Middle frontal gyrus (tissue), 1 donor: ENCODE measurements around the gene PTPRN2.
"Not testable (repeated sequence)": the region's sequence is repeated elsewhere in the genome, so short reads cannot be mapped to it uniquely, and the experiment has no call there.

Experiments
- DNase-seq: peaks from one replicate; pipeline ENCODE4 v3.0.0-alpha.2; 2015; ENCODE audit warnings: low spot score; ENCODE audit errors: extremely low spot score

PTPRN2 gene

DNA sequence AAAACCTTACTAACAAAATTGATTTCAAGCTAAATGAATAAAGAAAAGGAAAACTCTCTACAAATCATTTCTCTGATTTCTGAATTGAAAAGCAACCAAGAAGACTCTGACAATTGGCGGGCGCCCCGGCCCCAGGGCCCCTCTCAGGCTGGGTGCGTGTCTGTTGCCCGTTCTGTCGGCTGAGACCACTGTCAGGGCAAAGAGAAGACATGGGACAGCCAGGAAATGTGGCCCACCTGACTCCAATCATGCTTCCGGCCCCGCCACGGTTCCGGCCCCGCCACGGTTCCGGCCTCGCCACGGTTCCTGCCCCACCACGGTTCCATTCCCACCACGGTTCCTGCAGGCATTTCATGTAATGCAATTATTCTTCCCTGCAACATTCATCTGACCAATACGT lies 115.9 kb downstream of the PTPRN2 start:
- no peak for DNase-seq

DNA sequence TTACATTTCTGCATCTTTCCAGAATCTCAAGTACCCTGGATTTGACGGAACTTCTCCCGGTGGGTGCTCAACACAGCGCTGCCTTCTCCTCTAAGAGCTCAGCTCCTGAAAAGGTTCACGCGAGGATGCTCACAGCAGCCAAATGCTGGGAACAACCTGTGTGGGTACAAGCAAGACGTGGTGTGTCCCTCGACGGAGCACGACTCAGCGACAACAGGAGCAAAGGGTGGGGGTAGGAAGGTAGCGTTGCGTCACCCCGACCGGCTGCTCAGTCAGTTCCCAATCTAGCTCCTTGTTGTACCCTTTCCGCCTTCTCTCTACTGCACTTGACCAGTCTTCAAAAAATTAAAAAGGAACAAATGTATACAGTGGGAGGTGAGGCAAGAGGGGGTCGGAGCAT lies 117.3 kb downstream of the PTPRN2 start:
- DNase-seq = no peak

DNA sequence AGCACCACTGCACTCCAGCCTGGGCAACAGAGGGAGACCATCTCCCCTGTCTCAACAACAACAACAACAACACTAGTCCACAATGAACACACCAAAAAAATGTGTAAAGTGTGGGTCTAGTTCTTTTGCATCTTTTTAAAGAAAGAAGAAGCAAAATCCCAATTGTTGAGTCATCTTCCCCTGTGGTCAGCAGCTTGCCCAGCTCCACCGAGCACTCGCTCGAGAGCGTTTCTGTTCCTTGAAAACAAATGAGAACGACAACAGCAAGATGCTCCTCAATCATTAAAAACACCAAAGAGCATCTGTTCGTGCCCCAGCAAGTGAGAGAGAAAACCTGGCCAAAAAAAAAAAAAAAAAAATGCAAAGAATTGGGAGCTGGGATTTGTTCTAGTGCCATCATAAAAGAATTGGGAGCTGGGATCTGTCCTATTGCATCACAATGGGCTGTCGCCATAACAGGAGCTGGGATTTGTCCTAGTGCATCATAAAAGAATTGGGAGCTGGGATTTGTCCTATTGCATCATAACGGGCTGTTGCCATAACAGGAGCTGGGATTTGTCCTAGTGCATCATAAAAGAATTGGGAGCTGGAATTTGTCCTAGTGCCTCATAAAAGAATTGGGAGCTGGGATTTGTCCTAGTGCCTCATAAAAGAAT lies 118.1 kb downstream of the PTPRN2 start:
- no peak for DNase-seq

DNA sequence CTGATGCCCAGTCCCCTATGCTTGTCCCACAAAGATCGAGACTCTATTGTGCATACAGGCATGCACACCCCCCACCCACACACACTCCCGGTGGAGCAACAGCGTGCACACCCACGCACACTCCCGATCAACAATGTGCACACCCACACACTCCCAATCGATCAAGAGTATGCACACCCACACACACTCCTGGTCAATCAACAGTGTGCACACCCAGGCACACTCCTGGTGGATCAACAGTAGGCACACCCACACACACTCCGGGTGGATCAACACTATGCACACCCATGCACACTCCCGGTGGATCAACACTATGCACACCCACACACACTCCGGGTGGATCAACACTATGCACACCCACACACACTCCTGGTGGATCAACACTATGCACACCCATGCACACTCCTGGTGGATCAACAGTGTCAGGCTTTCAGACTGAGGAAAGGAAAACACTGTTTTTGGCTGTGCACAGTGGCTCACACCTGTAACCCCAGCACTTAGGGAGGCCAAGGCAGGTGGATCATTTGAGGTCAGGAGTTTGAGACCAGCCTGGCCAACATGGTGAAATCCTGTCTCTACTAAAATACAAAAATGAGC lies 118.8 kb downstream of the PTPRN2 start:
- no peak for DNase-seq

DNA sequence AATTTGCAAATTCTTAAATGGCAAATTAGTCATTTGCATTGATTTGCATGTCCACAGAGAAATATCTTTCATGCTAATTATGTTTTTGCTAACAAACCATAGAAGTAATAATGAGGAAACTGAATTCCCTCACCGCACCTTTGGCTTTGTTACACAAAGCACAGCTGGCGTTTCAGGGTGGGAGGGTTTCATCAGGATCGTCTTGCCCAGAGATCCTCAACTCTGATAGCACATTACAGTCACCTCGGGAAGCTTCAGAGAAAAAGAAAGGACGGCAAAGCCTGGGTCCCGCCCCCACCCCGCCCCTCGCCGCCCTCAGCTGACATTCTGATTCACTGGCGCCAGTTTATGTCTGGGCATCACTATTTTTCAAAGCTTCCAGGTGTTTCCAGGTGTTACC lies 119.4 kb downstream of the PTPRN2 start:
- no peak for DNase-seq

DNA sequence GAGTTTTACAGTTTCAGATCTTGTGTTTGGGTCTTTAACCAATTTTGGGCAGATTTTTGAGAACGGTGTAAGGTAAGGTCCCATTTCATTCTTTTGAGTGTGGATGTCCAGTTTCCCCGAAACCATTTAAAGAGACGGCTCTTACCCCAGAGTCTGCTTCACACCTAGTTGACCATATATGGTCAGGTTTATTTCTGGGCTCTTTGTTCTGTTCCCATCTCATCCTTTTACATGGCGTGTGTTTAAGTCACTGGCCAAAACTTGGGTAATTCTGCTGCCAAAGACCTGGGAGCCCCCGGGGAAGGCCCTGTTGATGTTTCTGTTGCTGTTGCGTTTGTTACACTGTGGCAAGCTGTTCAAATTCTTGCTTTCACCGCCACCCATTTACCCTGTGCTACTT lies 120.1 kb downstream of the PTPRN2 start:
- no peak for DNase-seq

DNA sequence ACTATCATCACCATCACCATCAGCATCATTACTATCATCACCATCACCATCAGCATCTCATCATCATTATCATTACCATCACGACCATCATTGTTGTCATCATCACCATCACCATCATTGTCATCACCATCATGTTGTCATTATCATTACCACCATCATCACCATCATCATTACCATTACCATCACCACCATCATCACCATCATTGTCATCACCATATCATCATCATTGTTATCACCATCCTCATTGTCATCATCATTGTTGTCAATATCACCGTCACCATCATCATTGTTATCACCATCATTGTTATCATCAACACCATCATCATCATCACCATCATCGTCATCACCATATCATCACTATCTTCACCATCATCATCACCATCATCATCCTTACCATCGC lies 124.3 kb downstream of the PTPRN2 start:
- no peak for DNase-seq

DNA sequence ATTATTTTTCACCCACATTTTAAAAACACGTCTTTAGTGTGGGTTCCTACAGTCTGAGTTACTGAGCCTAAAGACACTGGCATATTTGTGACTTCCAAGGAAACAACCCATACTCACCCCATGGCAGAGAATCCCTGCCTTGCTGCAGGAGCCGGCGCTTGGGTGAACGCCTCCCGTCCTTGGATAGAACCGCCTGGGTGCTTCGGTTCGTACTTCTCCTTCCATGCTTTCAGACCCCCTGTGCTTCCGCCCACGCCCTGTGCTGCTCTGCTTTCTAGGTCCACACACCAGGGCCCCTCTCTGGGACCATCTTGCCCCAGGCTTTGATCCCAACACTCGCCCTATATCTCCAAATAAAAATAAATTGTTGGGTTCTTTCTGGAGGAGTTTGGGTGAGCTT lies 125.8 kb downstream of the PTPRN2 start:
- DNase-seq = no peak

DNA sequence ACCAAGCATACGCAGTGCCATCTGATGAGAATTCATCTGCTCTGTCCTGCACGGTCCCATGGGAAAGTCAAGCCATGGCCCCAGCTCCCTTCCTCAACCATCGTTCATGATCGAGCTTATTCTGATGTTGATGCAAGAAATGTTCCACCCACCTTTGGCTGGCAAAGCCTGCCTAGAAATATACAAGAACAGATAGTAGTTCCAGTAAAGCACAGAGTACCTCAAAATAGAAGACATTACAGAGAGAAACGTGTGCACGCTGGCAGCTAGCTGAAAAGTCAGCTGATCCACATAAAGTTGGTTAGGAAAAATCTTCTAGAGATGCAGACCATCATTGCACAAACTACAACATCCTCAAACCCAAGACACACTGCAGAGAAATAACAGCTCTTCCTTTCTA lies 127.0 kb downstream of the PTPRN2 start:
- DNase-seq = no peak

DNA sequence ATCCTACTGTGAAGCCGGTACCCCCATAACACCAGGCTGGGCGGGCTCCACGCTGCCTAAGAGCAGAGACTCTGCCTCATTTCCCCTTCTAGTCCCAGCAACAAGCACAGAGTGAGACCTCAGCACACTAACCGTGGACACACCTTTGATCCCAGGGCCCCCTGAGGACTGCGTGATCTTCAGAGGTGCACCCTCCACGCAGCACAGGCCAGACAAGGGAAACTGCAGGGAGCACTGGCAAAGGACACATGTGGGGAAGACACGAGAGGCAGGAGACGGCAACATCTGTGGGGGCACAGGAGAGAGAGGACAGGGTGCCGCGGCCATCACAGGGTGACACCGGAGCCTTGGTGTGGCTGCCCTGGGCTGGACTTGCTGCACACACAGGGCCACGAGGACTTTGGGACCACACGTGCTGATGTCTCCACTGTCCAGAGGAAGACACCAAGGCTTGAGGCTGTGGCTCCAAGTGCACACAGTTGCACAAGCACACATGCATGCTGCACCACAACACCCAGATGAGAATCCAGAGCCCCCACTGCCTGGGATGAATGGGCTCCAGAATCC lies 128.8 kb downstream of the PTPRN2 start:
- no peak for DNase-seq

DNA sequence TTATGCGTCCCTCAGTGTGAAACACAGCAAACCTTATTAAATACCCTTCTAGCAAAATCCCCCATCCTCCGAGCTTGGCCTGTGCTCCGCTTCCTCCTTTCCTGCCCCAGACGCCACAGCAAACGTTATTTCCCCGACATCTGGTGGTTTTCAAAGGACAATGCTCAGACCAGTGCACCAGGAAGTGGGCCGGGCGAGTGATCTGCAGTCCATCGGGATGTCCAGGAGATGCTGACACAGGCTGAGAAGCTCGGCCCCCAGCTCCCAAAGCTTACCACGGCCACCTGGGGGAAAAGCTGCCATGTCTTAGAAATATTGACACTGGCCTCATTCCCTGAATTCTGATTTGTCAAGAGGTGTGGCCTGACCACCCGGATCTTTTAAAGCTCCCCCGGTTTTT lies 129.5 kb downstream of the PTPRN2 start:
- DNase-seq = no peak

DNA sequence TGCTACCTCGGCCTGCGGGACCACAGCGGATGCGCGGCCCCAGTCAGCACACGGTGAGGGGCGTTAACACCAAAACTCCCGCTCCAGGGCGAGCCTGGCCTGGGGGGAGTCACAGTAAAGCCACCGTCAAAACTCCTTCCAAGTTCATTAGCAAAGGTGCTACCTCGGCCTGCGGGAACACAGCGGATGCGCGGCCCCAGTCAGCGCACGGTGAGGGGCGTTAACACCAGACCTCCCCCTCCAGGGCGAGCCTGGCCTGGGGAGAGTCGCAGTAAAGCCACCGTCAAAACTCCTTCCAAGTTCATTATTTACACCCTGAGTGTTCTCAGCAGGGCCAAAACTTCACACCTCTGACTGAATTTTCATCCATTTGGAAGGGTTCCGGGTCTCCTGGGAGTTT lies 130.0 kb downstream of the PTPRN2 start:
- not testable (repeated sequence) for DNase-seq

DNA sequence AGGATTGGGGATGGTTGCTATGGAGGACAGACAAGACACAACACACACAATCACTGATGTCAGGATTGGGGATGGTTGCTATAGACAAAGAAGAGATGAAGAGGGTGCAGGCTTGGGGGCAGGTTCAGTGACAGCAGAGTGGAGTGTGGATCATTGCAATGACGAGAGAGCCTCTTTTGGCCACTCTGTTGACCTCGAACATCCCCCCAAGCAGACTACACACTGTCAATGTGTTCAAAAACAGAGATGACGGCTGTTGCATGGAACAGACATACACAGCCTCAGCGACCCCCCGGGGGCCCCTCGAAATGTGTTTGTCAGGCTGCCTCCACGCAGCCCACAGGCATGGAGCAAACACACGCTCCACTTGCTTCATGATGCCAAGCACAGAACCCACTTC lies 133.0 kb downstream of the PTPRN2 start:
- DNase-seq = no peak

DNA sequence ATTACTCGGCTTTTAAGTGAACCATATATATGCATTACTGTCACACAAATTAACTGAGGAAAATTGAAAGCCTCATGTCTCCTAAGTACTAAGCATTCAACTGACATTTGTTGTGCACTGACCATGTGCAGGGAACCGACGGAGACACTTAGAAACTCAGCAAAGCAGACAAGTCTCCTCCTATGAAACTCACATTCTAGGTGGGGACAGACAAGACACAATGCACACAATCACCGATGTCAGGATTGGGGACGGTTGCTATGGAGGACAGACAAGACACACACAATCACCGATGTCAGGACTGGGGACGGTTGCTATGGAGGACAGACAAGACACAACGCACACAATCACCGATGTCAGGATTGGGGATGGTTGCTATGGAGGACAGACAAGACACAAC lies 134.0 kb downstream of the PTPRN2 start:
- DNase-seq = no peak

DNA sequence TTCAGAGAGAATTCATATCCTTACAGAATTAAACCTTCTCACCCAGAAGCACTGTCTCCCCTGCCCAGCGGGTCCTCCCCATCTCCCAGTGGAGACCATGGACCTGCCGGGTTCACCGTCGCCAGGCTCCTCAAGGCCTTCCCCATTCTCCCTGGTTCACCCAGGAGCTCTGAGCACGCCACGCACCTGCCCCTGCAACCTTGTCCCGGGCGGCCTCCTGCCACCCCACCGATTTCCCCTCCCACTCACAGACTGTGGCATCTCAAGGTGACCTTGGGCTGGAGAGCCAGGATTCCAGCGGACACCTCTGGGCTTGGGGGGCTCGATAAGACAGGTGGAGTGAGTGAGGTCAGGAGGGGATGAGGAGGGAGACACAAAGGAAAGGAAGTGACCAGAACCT lies 135.3 kb downstream of the PTPRN2 start:
- no peak for DNase-seq

DNA sequence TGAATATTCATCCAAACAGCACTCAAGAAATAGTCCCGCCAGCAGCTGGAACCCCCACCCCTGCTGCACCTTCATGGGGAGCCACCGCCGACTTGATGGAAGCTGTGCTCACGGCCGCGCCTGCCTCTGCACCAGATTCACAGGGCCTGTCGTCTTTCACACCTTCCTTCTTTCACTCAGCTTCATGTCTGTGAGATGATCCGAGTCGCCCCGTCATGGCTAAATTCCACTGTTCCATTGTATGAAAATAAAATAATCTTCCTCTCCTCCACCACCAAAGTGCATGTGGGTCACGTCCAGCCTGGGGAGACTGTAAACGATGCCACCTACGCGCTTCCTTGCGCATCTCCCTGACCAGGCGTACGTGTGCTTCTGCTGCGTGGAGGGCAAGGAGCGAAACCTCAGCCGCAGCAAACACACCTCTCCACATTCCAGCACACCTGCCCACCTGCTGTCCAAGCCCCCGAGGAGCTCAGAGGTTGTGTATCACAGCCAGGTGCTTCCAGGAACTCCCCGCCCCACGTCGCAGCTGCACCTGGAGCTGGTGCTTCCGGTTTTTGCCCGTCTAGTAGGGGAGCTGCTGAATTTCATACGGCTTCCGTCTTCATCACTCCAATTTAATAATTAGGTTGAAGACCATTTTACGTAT lies 137.0 kb downstream of the PTPRN2 start:
- DNase-seq = no peak

DNA sequence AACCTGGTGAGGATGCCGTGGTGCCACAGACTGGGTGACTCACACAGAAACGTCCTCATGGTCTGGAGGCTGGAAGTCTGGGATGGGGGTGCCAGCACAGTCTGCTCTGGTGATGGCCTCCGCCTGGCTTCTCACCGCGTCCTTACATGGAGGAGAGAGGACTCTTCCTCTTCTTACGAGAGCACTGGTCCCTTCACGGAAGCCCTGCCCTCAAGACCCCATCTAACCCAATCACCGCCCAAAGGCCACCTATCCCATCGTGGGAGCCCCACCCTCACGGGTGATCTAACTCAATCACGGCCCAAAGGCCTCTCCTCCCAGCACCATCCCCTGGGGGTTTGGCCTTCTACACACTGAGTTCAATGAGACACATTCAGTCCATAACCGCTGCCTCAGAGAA lies 137.7 kb downstream of the PTPRN2 start:
- no peak for DNase-seq

DNA sequence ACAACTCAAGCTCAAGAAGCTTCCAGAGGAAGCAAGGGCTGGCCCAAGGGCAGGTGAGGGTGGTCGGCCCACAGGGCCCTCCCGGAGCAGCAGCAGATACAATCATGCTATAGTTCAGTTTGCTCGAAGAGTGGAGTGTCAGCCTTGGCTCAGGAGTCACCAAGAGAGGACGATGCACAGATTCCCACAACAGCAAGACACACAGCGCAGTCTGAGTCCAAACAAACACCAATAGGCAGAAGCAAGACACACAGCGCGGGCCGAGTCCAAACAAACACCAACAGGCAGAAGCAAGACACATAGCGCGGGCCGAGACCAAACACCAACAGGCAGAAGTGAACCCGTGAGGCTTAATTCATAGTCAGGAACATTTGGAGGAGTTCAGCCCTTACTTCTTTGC lies 138.4 kb downstream of the PTPRN2 start:
- DNase-seq = no peak

DNA sequence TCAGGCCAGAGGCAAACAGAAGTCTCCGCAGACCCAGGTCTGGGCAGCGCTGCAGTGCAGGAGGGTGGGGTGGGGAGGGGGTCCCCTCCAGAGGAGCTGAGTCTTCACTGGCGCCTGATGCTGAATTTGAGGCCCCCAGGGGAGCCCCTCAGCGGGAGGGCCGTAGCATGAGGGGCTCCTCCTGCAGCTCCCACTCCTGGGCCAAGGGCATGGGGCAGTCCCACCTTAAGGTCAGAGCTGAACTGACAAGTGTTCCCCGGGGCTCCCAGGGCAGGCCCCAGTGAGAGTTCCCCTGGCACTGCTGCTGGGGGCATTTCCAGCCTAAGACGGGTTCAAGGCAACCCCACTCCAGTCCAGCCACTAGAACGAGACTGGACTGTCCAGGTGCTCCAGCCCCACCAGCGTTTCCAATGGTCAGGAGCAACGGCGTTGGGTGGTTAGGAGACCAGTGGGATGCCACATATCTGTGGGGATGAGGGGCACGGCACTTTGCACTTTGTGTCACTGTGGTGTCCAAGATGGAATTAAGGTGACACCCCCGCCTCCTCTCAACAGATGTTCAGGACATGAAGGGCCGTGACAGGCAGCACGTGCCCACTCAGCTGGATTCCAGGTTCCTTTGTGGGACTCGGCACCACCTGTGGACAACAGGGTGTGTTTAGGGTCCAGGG lies 139.1 kb downstream of the PTPRN2 start:
- DNase-seq = no peak

DNA sequence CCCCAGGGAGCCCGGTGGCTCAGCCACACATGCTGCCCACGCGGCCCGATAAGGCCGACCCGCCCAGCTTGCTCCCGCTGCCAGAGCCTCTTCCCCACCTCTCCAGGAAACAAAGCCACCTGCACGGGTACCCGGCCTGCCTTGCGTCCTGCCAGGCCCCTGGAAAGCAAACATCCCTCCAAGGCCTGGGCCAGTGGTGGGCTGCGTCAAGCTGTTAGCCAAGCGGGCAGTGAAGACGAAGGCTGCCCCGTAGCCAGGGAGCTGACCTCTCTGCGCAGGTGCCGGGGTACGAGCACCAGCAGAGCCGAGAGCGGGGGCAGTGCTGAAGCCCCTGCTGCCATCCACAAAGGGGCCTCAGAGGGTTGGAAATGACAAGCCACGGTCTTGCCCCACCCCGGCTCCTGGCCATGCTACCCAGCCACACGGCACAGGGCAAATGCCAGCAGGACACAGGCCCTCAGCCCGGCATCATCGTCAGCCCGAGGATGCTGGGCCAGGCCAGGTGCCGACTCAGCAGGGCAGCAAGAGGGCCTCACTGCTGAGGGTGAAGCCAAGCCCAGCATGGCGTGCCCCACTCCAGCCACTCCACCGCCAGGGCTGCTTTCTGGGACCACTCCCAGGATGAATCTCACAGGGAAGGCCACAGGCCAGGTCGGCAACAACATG lies 140.0 kb downstream of the PTPRN2 start:
- no peak for DNase-seq

DNA sequence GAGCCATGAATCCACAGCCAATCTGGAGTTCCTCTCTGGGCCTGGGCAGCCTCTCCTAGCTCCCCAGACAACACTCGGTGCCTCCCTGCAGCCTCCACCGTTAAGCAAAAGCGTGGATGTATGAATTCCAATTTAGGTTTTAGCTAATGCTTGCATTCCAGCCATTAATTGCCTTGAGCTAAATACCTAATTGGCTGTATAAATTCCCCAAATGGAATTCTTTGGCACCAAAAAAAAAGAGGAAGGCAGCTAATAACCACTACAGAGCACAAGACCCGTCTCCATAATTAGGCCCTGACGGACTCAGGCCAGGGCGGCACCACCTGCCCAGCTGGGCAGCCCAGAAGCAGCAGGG lies 140.5 kb downstream of the PTPRN2 start:
- DNase-seq = no peak

DNA sequence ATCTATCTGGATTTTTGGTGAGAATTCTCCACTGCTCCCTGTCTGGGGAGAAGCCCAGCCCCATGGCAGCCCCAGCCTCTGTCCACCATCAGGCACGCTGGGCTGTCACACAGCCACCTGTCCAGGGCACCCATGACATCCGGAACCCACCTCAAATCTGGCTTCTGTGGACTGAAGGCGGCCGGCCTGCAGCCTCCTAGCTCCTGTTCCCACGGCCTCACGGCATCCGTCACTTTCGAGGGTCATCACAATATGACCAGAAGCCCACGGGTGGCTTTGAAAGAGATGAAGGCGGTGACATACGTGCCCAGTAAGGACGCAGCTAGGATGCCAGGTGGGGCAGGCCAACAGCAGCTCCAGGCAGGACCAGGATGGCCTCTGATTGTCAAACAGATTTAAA lies 140.9 kb downstream of the PTPRN2 start:
- no peak for DNase-seq
